HepG2 (cell line): ENCODE measurements around the gene PLSCR4. TPM values are rescaled to one million over a fixed set of nuclear protein-coding genes. Genes with fewer than 3 reads are reported as not detected.

Experiments used
- ATAC-seq: fragments of 200-7000 bp; cut with Tn5 transposase; 3 replicates; pipeline ENCODE4 v1.9.1; 2020; ENCODE audit warnings: mild to moderate bottlenecking, moderate library complexity
- BruUV-seq: library from RNA; stranded (reverse); fragments of 400-500 nt; replicated peaks from 2 replicates; lab custom pipeline; 2021; lab: Mats Ljungman, UMichigan
- CTCF ChIA-PET: fragments of 300-600 bp; formaldehyde crosslinking; extraction: SDS; loops from one replicate; lab custom pipeline; 2021; ENCODE audit warnings: low total read pairs, inconsistent platforms, low intra/inter-chr PET ratio; lab: Yijun Ruan, JAX
- POLR2A ChIA-PET: fragments of 350-600 bp; sonication (Branson Sonifier 250); formaldehyde crosslinking; loops from one replicate; lab custom pipeline; 2020; ENCODE audit warnings: antibody characterized with exemption, inconsistent platforms; lab: Yijun Ruan, JAX
- DNase-seq: peaks from one replicate; pipeline ENCODE4 v3.0.0-alpha.2; 2015; ENCODE audit warnings: low spot score
- FAIRE-seq: peaks from 3 replicates; lab custom pipeline; 2011; peaks lifted over from hg19 to GRCh38; lab: Jason Lieb, UNC
- H2AFZ ChIP-seq: one replicate; pipeline ENCODE4 v1.6.1; 2011; ENCODE audit warnings: low read length, inconsistent platforms
- H3K27ac ChIP-seq: fragments of 300-600 bp; 3 replicates; pipeline ENCODE4 v1.8.0; 2011; ENCODE audit warnings: mixed run types, mild to moderate bottlenecking, mixed read lengths, low read length, inconsistent platforms; ENCODE audit not compliant: insufficient read depth; ENCODE audit errors: extremely low read length
- H3K27me3 ChIP-seq, 2 experiments: fragments of 200-600 bp in 1 of 2; 2 replicates in 1 of 2; 3 replicates in 1 of 2; pipeline versions ENCODE4 v1.6.0 to v1.8.0; 2011; ENCODE audit warnings: low read length in 2 of 2, mild to moderate bottlenecking in 2 of 2, moderate library complexity in 2 of 2, inconsistent platforms in 1 of 2; ENCODE audit not compliant: insufficient read depth in 2 of 2, control insufficient read depth in 1 of 2
- H3K36me3 ChIP-seq, 2 experiments: fragments of 200-600 bp in 1 of 2; replicated peaks in 1 of 2; 2 replicates in 1 of 2; 3 replicates in 1 of 2; pipeline versions ENCODE4 v1.5.1 to v1.8.0; 2011; ENCODE audit warnings: low read length in 2 of 2, inconsistent platforms in 1 of 2; ENCODE audit not compliant: insufficient read depth in 2 of 2, control insufficient read depth in 1 of 2
- H3K4me1 ChIP-seq: 2 replicates; pipeline ENCODE4 v1.5.1; 2012; ENCODE audit warnings: low read length, inconsistent platforms; ENCODE audit not compliant: insufficient read depth
- H3K4me2 ChIP-seq: 2 replicates; pipeline ENCODE4 v1.6.0; 2011; ENCODE audit warnings: low read depth, low read length, inconsistent platforms
- H3K4me3 ChIP-seq, 3 experiments: fragments of 200-600 bp in 1 of 3; sonication (generic), shearing (Covaris generic) in 1 of 3; replicated peaks in 1 of 3; 2 replicates each; pipeline ENCODE4 v1.5.1; 2011 to 2016; ENCODE audit warnings: low read length in 3 of 3, inconsistent platforms in 2 of 3, low read depth in 2 of 3, mild to moderate bottlenecking in 2 of 3, control low read depth in 1 of 3, mixed read lengths in 1 of 3; ENCODE audit not compliant: insufficient read depth in 1 of 3
- H3K79me2 ChIP-seq: one replicate; pipeline ENCODE4 v1.6.1; 2011; ENCODE audit warnings: low read length, inconsistent platforms; ENCODE audit not compliant: insufficient read depth
- H3K9ac ChIP-seq: 2 replicates; pipeline ENCODE4 v1.6.0; 2011; ENCODE audit warnings: mild to moderate bottlenecking, low read depth, low read length, inconsistent platforms; ENCODE audit not compliant: insufficient read depth
- H3K9me3 ChIP-seq: 2 replicates; pipeline ENCODE4 v1.5.1; 2012; ENCODE audit warnings: mild to moderate bottlenecking, low read length
- H4K20me1 ChIP-seq: 2 replicates; pipeline ENCODE4 v1.6.0; 2011; ENCODE audit warnings: inconsistent platforms, mild to moderate bottlenecking, low read length, moderate library complexity; ENCODE audit not compliant: insufficient read depth
- CBX1 ChIP-seq: IDR thresholded peaks from one replicate; pipeline ENCODE4 v1.6.1; 2016; ENCODE audit warnings: antibody characterized with exemption, low read depth
- CREB1 ChIP-seq, 2 experiments: fragments of 450-650 bp in 1 of 2; IDR thresholded peaks; 2 replicates each; pipeline ENCODE4 v1.6.1; 2016 to 2017; ENCODE audit warnings: control low read depth in 1 of 2, mild to moderate bottlenecking in 1 of 2, missing compliant biosample characterization in 1 of 2, missing genetic modification characterization in 1 of 2
- DMAP1 ChIP-seq: IDR thresholded peaks from 2 replicates; pipeline ENCODE4 v1.6.1; 2016
- ISX ChIP-seq: sonication (generic); formaldehyde crosslinking; conservative IDR thresholded peaks from 2 replicates; pipeline ENCODE4 v1.5.0; 2020; ENCODE audit warnings: missing genetic modification reagents
- KLF11 ChIP-seq: IDR thresholded peaks from 2 replicates; pipeline ENCODE4 v1.6.1; 2016; ENCODE audit warnings: missing compliant biosample characterization
- NBN ChIP-seq: fragments of 450-650 bp; conservative IDR thresholded peaks from 2 replicates; pipeline ENCODE4 v1.6.1; 2017
- NCOA1 ChIP-seq: sonication (generic); formaldehyde crosslinking; IDR thresholded peaks from 2 replicates; pipeline ENCODE4 v1.9.0; 2021; ENCODE audit warnings: missing genetic modification reagents
- NFIC ChIP-seq: IDR thresholded peaks from 2 replicates; pipeline ENCODE4 v1.6.1; 2012; ENCODE audit warnings: mild to moderate bottlenecking, low read length, inconsistent platforms
- PTBP1 ChIP-seq: fragments of 200-400 bp; formaldehyde crosslinking; IDR thresholded peaks from 2 replicates; pipeline ENCODE4 v1.6.1; 2018; ENCODE audit warnings: low read length, low read depth; ENCODE audit not compliant: poor library complexity, severe bottlenecking
- RCOR2 ChIP-seq: IDR thresholded peaks from 2 replicates; pipeline ENCODE4 v1.6.1; 2016; ENCODE audit warnings: missing biosample characterization, missing genetic modification reagents
- TCF7 ChIP-seq: sonication (generic); IDR thresholded peaks from 2 replicates; pipeline ENCODE4 v1.6.1; 2016; ENCODE audit warnings: antibody characterized with exemption, low read depth
- ZEB1 ChIP-seq: IDR thresholded peaks from 2 replicates; pipeline ENCODE4 v1.6.1; 2012; ENCODE audit warnings: mild to moderate bottlenecking, low read depth, inconsistent platforms; ENCODE audit not compliant: insufficient replicate concordance
- ZNF569 ChIP-seq: sonication (generic); formaldehyde crosslinking; IDR thresholded peaks from 2 replicates; pipeline ENCODE4 v1.5.0; 2020; ENCODE audit warnings: mild to moderate bottlenecking, missing genetic modification reagents, moderate library complexity, borderline replicate concordance
- ZNF720 ChIP-seq: sonication (generic); formaldehyde crosslinking; IDR thresholded peaks from 2 replicates; pipeline ENCODE4 v1.4.0; 2020; ENCODE audit warnings: missing genetic modification reagents
- ZNF839 ChIP-seq: sonication (generic); formaldehyde crosslinking; IDR thresholded peaks from 2 replicates; pipeline ENCODE4 v1.4.0; 2020; ENCODE audit warnings: missing genetic modification reagents, mild to moderate bottlenecking, borderline replicate concordance
- WGBS: methylation state at CpG from one replicate; pipeline ENCODE4 v1.1.6; 2017; ENCODE audit warnings: low lambda C conversion rate; 5-methylcytosine and 5-hydroxymethylcytosine counted together
- in situ Hi-C: cut with HindIII; loops from 2 replicates; pipeline ENCODE4 v1.10.0; 2017; ENCODE audit warnings: low pct_unique_long_range_greater_than_20kb; ENCODE audit not compliant: extremely low pct_ligation_motif_present
- intact Hi-C: fragments of 100-400 bp; cut with micrococcal nuclease; formaldehyde crosslinking; loops from one replicate; pipeline ENCODE4 v1.10.0; 2022; ENCODE audit not compliant: unreplicated experiment
- polyA plus RNA-seq, 8 experiments: library from polyadenylated mRNA; depleted of rRNA in 3 of 8; stranded (reverse) in 7 of 8; unstranded in 1 of 8; fragments of >200 nt; fragmentation: Illumina TruSeq in 4 of 8; extraction: Trizol in 4 of 8; gene quantifications; 2 replicates each; pipeline versions ENCODE4 v1.2.1 to v1.2.3, GENCODE V29; 2011 to 2016; ENCODE audit warnings: low read depth in 4 of 8, missing spikeins in 1 of 8, mixed read lengths in 1 of 8; ENCODE audit not compliant: insufficient read depth in 1 of 8
- total RNA-seq, 5 experiments: library from RNA; depleted of rRNA; stranded (reverse); fragments of >200 nt; fragmentation: Illumina TruSeq; extraction: Trizol; gene quantifications; 2 replicates each; pipeline ENCODE4 v1.2.3, GENCODE V29; 2016; ENCODE audit warnings: low read depth in 1 of 5
- TF ChIP-seq, protein P1 (sequence below): sonication (generic); formaldehyde crosslinking; IDR thresholded peaks from 2 replicates; pipeline ENCODE4 v1.5.1; 2020; ENCODE audit warnings: missing genetic modification reagents, mild to moderate bottlenecking, borderline replicate concordance
- TF ChIP-seq, protein P2 (sequence below): sonication (generic); formaldehyde crosslinking; IDR thresholded peaks from 2 replicates; pipeline ENCODE4 v1.4.0; 2020; ENCODE audit warnings: low read depth, mild to moderate bottlenecking, missing genetic modification reagents
- TF ChIP-seq, protein P3 (sequence below): sonication (generic); formaldehyde crosslinking; IDR thresholded peaks from 2 replicates; pipeline ENCODE4 v1.5.0; 2020; ENCODE audit warnings: missing genetic modification reagents, mild to moderate bottlenecking, borderline replicate concordance
- TF ChIP-seq, protein P4 (sequence below): IDR thresholded peaks from 2 replicates; pipeline ENCODE4 v1.6.1; 2016; ENCODE audit warnings: missing compliant biosample characterization, missing genetic modification reagents, borderline replicate concordance

PLSCR4 gene
- total and polyA plus RNA-seq, 2 of the 13 experiments (the other 11 are each of a cell fraction or from before 2014, with no cell fraction given): 1.5 to 59.0 TPM

DNA sequence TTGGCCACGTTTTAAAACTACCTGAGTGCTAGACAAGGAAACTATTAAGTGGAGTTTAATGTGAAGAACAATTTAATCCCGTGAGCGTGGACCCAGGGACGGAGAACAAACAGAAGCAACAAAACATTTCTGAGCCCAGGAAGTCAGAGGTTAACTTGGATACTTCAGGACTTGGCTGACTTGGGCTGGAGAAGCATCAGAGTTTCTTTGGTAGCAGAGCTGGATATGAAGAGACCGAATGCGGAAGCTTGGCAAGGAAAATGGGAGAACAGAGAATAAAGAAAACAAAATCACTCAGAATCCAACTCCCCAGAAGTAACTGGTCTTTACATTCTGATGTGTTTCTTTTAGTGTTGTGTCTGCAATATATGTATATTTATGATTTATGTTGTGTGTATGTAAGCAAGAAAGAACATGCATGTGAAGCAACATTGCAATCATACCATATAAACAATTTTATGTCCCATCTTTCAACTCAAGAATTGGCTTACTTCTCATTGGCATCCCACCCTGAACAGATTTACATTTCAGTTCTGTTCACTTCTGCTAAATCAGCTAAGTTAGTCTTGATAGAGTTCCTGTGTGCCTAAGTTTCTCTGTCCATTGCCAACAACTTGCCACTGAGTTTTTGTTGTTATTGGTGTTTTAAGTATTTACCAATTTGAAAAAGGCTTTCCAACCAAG, 72.8 kb downstream of the PLSCR4 start (continued):
- TF ChIP-seq PTBP1 (no peak), KLF11 (CRISPR knock-in tag) (no peak), ISX (CRISPR knock-in tag) (no peak), TCF7 (no peak), NCOA1 (CRISPR knock-in tag) (no peak)
- TF ChIP-seq, protein P1, sequence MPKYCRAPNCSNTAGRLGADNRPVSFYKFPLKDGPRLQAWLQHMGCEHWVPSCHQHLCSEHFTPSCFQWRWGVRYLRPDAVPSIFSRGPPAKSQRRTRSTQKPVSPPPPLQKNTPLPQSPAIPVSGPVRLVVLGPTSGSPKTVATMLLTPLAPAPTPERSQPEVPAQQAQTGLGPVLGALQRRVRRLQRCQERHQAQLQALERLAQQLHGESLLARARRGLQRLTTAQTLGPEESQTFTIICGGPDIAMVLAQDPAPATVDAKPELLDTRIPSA (CRISPR knock-in tag): no peak

DNA sequence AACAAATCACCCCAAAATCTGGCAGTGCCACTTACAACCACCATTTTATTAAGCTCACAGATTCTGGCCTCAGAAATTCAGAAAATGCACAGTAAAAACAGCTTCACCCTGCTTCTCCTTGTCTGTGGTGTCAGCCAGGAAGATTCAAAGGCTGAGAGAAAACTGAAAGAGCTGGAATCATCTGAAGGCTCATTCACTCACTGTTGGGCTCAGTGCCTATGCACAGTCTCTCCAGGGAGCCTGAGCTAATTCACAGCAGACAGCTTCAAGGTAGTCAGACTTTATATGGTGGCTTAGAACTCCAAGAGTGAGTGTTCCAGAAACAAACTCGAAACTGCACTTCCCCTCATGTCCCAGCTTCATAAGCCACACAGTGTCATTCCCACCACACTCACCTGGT, 73.4 kb downstream of the PLSCR4 start:
- WGBS: 13% methylated on average over 1 of the region's 1 CpG
- no peak for TF ChIP-seq CBX1
- TF ChIP-seq, protein P2, sequence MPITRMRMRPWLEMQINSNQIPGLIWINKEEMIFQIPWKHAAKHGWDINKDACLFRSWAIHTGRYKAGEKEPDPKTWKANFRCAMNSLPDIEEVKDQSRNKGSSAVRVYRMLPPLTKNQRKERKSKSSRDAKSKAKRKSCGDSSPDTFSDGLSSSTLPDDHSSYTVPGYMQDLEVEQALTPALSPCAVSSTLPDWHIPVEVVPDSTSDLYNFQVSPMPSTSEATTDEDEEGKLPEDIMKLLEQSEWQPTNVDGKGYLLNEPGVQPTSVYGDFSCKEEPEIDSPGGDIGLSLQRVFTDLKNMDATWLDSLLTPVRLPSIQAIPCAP (CRISPR knock-in tag): no peak
- TF ChIP-seq DMAP1 (CRISPR knock-in tag): no peak
- TF ChIP-seq NFIC: no peak
- TF ChIP-seq RCOR2 (CRISPR knock-in tag): no peak
- TF ChIP-seq ZNF569 (CRISPR knock-in tag): no peak
- TF ChIP-seq CREB1 (IDR thresholded peaks at IDR 0.05): no peak
- no peak for TF ChIP-seq CREB1 (CRISPR knock-in tag; IDR thresholded peaks at IDR 0.05)
- TF ChIP-seq, protein P3, sequence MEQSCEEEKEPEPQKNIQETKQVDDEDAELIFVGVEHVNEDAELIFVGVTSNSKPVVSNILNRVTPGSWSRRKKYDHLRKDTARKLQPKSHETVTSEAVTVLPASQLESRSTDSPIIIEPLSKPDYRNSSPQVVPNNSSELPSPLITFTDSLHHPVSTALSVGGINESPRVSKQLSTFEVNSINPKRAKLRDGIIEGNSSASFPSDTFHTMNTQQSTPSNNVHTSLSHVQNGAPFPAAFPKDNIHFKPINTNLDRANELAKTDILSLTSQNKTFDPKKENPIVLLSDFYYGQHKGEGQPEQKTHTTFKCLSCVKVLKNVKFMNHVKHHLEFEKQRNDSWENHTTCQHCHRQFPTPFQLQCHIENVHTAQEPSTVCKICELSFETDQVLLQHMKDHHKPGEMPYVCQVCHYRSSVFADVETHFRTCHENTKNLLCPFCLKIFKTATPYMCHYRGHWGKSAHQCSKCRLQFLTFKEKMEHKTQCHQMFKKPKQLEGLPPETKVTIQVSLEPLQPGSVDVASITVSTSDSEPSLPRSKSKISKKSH: no peak
- TF ChIP-seq, protein P4, sequence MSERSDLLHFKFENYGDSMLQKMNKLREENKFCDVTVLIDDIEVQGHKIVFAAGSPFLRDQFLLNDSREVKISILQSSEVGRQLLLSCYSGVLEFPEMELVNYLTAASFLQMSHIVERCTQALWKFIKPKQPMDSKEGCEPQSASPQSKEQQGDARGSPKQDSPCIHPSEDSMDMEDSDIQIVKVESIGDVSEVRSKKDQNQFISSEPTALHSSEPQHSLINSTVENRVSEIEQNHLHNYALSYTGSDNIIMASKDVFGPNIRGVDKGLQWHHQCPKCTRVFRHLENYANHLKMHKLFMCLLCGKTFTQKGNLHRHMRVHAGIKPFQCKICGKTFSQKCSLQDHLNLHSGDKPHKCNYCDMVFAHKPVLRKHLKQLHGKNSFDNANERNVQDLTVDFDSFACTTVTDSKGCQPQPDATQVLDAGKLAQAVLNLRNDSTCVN (CRISPR knock-in tag): no peak
- no peak for TF ChIP-seq NBN
- no peak for TF ChIP-seq ZNF839 (CRISPR knock-in tag)
- TF ChIP-seq ZEB1: no peak
- TF ChIP-seq ZNF720 (CRISPR knock-in tag): no peak

More for the DNA sequence above, 73.4 kb downstream of the PLSCR4 start:
- no peak overlapping the region for H3K4me3 ChIP-seq
- no peak overlapping the region for H2AFZ ChIP-seq
- H3K27ac ChIP-seq: no peak overlapping the region
- intact Hi-C loops (loop anchor here (10.0 kb wide), 1 partner anchor 1853 kb away; no protein-coding TSS in a partner anchor), in situ Hi-C loops (loop anchor here (25.0 kb wide), 1 partner anchor 390 kb away; no protein-coding TSS in a partner anchor)
- no TSS peak for BruUV-seq
- POLR2A ChIA-PET: no interaction called here
- ATAC-seq: peak; percentile 38; the same call in 2 of the 3 replicates
- FAIRE-seq: no peak
- H3K9ac ChIP-seq: no peak overlapping the region
- H4K20me1 ChIP-seq: no peaks in the 10 kb centered on the region
- no peaks in the 10 kb centered on the region for H3K36me3 ChIP-seq
- H3K9me3 ChIP-seq: no peaks in the 10 kb centered on the region
- H3K79me2 ChIP-seq: no peaks in the 10 kb centered on the region
- 0 out of 2 replicates have a peak, but pooled peaks cover 4% of the 10 kb centered on the region for H3K4me1 ChIP-seq
- H3K4me2 ChIP-seq: peak overlapping the region; percentile 10; the same call in 1 of the 2 replicates
- CTCF ChIA-PET: no interaction called here
- DNase-seq: no peak
- H3K27me3 ChIP-seq: no peaks in the 10 kb centered on the region
